HG02885 (cell line): ENCODE measurements around the gene UNC13C.
A peak's percentile ranks its signal among the peaks of the same experiment; 100 is the strongest.
"Not testable (repeated sequence)": the region's sequence is repeated elsewhere in the genome, so short reads cannot be mapped to it uniquely, and the experiment has no call there.

Experiments used
- ATAC-seq: cut with Tn5 transposase; IDR thresholded peaks from one replicate; pipeline ENCODE4 v1.9.1; 2021; ENCODE audit warnings: mild to moderate bottlenecking; ENCODE audit not compliant: unreplicated experiment, poor library complexity

UNC13C gene

GRCh38 chr15:54410481-54410880, 432.2 kb downstream of the UNC13C start:
- no peak for ATAC-seq

GRCh38 chr15:54424171-54424570, 445.9 kb downstream of the UNC13C start:
- ATAC-seq, result no peak

- ATAC-seq, result no peak
These were observed 450.4 kb downstream of the UNC13C start for GRCh38 chr15:54428596-54428995.

GRCh38 chr15:54450288-54450687, 472.0 kb downstream of the UNC13C start:
- ATAC-seq, result not testable (repeated sequence)

- ATAC-seq, result no peak
These were observed 478.2 kb downstream of the UNC13C start for GRCh38 chr15:54456413-54456812.

- no peak for ATAC-seq
These were observed 484.3 kb downstream of the UNC13C start for GRCh38 chr15:54462511-54462913.

- ATAC-seq, result no peak
These were observed 503.6 kb downstream of the UNC13C start for GRCh38 chr15:54481819-54482218.

DNA sequence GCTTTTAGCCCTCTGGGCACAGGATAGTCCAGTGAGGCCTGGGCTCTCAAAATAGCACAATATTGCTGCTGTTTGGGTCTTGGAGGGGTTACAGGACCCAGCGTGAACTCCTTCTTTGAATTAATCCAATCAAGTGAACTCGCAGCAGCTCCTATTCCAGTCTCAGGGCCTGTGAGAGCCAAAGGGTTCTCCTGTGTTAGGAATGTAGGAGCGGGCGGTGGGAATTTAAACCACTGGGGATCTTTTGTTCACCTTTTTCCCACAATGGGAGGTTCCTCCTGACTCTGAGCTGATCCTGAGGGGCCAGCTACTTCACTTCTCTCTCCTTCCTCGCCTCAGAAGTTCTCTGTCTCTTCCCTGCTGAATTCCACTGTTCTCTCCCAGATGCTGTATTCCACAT, 504.0 kb downstream of the UNC13C start:
- no peak for ATAC-seq

GRCh38 chr15:54500330-54500729, 522.1 kb downstream of the UNC13C start:
- no peak for ATAC-seq

DNA sequence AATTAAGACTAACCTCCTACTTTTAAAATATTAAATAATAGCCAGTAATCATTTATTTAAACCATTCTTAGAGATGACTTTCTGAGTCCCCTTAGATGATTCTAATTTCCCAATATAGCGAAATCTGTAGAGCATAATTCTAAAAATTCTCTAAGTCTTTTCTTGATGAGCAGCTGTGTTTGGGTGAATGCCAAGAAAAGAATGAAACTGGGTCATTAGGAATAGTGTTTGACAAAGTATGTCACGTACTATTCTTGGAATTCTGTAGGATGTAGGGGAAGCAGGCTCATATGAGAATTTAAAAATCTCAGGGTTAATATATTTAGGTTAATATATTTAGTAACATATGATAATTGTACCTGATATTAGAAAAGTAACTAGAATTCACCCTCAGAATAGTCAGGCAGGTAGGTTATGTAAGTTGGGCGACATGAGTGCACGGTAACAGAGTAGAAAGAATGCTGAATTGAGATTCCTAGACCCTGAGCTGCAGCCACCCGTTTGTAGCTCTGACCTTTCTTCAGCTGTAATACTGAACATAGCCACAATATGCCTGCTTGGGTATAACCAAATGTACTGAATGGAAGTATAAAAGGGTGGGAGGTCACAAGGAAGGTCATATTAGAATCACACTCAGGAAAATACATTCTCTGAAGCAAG, 524.3 kb downstream of the UNC13C start:
- ATAC-seq, result no peak

DNA sequence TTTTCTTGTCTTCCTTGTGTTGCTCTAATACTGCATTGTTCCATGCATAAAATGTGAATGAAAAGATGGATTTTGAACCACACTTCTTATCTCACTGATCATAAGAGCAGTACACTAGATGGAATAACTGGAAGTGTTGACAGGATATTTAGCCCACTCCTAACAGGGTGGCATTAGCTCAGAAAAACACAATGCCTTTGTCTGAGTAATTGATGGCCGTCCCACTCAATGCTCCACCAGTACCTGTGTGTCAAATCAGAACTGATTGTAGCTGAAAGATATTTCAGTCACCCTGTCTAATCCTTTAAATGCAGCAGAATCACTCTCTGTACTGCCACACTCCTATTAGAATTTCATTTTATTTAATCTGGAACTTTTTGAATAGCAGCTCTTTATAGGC, 526.5 kb downstream of the UNC13C start:
- ATAC-seq, result no peak

DNA sequence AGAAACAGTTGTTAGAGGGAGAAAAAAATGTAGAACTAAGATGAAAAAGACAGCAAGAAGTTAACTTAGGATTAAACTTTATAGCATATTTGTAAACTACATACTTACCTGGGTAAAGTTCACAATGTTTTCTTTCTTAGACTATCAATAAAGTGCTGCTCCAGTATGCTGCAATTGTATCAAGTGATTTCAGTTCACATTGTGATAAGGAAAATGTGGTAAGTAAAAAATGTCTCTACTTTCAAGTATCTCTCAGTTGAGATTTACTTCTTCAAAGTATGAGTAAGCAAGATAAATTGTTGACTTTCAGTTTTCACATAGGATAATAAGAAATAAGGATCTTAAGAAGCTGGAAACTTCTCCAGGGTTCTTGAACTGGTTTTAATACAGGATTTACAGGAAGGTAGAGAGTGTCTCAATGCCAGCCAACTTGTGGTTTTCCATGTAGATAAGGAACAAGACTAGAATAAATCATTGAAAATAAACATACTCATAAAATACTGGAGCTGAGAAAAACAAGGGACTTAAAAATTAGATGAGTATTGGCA, 528.8 kb downstream of the UNC13C start:
- ATAC-seq, result no peak

- no peak for ATAC-seq
These were observed 536.4 kb downstream of the UNC13C start for GRCh38 chr15:54514601-54515000.

GRCh38 chr15:54515664-54516582, 537.7 kb downstream of the UNC13C start:
- ATAC-seq, result no peak

DNA sequence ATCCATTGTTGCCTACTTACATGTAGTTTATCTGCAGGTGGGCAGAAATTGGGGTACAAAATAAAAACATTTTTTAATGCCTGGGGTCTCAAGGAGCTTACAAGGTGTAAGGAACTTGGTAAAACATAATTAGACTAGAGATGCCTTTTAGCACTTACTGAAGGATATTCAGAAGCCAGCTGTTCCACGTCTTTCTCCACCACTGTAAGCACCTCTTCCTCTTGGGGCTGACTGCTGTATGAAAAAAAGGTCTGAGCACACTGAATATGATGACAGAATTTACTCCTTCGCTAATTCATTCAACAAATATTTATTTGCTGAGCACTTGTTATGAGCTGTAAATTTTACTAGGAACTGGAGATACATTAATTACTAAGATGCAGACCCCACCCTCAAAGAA, 539.1 kb downstream of the UNC13C start:
- no peak for ATAC-seq

DNA sequence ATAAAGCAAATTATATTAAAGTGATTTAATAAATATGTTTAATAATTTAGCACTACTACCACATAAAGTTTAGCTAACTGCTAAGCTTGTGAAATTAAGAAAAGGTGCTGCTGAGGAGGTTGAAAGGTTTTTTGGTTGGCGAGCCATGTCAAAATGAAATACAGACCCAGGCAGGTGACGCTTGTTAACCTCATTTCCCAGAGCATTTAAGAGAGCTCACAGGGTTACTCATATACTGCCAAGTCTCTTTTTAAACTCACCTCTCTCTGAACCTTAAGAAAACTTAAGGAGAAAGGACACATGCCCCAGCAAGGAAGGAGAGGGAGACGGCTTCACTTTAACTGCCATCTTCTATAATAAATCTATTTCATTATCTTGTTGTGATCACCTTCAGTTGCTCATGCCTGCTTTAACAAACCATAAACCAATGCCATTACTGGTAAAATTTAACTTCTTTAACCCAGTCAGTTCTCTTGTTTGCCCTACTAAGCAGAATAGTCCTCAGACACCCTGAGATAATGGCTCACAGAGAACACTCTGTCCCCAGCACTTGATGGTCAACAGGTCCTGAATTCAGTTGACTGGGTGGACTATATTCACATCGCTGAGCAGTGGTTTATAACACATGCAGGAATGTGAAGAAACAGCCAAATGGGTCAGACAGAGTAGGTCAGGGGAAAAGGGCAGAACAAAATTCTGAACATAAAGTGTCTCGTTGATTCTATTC, 540.1 kb downstream of the UNC13C start:
- ATAC-seq, result no peak

DNA sequence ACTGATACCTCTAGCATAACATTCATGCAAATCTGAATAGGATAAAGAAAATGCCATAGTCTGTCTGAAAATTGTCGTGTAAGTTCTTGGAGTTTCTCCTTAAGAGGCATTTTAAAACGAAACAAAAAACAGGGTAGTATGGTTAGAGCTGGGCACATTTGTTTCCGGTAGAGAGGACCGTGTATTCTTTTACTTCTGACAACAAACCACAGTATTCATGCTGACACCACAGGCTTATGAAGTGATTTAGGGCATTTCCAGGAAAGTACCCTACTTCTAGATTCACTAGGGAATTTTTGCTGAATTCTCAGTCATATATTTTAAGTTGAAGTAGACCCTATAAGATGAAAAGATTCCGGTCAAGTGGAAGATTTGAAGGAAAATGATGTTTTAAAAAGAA, 541.3 kb downstream of the UNC13C start:
- peak; percentile 73 for ATAC-seq

DNA sequence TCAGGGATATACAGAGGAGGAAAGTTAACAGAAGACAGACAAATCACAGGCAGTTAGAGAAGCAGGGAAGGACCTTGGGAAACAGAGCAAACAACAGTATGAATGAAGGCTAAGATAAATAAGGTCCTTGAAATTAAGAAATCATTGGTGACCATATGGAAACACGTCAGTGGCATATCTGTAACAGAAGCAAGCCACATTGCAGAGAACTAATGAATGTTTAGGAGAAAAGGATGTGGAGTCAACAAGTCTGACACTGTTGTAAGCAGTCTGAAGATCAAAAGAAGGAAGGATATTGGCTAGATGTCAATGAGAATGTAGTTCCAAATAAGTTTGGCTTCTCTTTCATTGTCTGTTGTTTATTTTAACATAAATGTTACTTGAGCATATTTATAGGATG, 542.4 kb downstream of the UNC13C start:
- no peak for ATAC-seq

GRCh38 chr15:54521206-54521605, 543.0 kb downstream of the UNC13C start:
- no peak for ATAC-seq

DNA sequence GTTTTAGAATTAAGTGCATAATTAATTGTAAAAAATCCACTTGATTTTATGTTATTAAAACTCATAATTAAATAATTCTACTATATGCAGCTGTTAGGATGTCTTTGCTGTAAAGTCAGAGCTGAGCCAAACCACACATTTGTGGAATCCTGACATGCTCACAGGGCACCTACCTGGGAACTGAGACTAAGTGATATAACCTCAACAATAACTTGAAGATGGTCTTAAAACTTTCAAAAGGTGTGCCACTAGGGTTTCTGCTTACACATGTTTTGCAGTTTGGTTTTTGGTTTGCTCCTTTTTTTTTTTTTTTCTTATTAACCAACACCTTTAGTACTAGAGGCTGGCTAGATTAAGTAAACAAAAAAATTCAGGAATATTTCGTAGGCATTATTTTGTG, 549.8 kb downstream of the UNC13C start:
- ATAC-seq, result no peak

- no peak for ATAC-seq
These were observed 562.5 kb downstream of the UNC13C start for GRCh38 chr15:54540721-54541120.
